NCI-H1436 treated with DMSO at 0.1 percent for 48 hours (cell line): ENCODE measurements around the gene HMGA1.
A peak's percentile ranks its signal among the peaks of the same experiment; 100 is the strongest.
"Not testable (repeated sequence)": the region's sequence is repeated elsewhere in the genome, so short reads cannot be mapped to it uniquely, and the experiment has no call there.

Experiments
- DNase-seq: peaks from one replicate; lab custom pipeline; 2025; lab: John Stamatoyannopoulos, UW

HMGA1 gene

DNA sequence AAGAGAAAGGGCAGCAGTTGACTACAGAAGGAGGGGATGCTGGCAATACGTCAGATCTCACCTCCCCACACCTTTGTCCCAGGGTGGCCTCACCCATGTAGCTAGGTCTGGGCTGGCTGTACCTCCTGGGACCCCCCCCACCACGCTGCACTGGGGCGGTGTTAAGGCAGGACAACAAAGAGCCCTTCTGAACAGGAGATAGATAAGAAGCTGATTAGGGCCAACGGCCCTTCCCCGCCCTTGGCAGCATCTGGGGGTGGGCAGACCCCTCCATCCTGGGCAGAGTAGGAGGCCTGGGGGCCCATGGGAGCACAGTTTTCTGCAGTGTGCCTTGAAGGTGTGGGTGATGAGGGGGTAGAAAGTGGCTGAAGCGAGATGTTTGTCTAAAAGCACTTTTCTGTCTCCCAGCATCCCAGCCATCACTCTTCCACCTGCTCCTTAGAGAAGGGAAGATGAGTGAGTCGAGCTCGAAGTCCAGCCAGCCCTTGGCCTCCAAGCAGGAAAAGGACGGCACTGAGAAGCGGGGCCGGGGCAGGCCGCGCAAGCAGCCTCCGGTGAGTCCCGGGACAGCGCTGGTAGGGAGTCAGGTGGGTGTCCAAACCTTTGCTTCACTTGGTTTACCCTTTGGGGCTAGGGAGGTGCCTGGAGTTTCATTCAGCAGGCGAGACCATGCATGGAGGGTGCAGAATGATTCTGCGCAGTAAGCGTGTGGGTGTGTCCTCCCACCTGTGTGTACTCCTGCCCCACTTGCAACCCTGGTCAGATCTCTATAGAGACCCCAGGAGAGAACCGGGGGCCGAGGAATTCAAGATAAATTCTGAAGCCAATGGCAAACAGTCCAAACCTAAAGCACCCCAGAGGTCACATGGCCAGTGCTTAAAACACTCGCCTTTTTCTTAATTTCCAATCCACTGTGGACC is 3.9 kb downstream of the HMGA1 start:
- DNase-seq, result no peak

DNA sequence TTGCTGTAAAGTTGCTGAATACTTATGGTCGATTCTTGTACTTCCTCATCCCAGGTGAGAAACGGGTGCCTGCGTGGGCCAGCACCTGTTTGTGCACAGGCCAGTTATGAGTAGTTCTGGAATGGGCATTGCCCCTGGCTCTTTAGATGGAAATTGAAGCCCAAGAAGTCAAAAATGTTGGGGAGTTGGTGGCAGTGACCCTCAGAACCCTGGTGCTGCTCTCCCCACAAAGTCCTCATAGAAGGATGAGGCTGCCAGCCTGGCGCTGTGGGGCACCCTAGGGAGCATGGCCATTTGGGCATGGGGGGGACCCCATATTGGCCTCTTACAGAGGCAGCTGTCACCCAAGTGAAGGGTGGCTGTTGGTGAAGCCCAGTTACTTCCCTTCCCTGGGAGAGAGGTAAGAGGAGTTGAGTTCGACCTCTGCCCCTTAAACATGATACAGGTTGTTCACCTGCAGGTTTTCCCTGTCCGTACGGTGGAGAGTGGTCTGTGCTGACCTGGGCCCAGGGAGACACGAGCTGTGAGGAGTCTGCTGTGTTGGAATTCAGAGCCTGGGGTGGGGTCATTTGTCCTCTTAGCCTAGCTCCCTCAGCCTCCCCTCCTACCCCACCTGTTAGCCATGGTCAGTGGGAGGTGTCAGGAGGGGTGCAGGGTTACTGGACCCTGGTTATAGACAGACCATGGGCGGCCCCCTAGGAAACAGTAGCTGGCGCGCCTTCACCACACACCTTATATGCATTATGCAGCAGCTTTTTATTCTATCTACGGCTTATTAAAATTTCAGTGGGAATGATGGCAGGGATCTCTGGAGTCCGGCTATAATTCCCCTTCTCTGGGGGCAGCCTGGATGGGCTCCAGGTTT is 4.9 kb downstream of the HMGA1 start:
- DNase-seq, result no peak

DNA sequence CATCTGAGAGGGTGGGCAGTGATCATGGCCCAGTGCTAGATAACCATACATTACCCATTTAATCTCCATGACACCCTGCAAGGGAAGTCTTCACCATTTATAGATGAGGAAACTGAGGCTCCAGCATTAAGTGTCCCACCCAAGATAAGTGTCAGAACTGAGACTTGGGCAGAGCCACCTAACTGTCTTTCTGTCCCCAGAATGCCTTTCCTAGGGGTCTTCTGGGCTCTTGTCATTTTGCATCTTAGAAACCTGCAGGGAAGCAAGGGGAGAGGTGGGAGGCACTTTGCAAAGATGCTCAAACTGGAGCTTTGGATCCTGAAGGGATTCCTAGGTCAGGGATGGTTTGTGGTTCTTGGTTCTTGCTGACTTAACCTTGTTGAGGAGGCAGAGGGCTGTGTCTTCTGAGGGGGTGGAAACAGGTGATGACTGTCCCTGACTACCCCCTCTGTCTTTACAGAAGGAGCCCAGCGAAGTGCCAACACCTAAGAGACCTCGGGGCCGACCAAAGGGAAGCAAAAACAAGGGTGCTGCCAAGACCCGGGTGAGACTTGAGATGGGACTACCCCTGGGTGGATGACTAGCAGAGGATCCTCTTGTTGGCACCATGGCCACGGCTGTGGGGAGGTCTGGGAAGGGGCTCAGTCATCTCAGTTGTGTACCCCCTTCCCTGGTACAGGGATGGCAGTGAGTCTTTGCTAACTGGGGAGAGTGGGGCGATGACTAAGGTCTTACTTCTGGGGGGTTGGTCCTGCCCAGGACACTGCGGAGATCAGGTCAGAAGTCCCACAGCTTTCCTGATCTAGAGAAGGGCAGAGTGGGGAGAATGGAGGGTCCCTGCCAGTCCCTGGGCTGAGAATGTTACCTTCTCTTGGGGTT is 5.8 kb downstream of the HMGA1 start:
- no peak for DNase-seq

DNA sequence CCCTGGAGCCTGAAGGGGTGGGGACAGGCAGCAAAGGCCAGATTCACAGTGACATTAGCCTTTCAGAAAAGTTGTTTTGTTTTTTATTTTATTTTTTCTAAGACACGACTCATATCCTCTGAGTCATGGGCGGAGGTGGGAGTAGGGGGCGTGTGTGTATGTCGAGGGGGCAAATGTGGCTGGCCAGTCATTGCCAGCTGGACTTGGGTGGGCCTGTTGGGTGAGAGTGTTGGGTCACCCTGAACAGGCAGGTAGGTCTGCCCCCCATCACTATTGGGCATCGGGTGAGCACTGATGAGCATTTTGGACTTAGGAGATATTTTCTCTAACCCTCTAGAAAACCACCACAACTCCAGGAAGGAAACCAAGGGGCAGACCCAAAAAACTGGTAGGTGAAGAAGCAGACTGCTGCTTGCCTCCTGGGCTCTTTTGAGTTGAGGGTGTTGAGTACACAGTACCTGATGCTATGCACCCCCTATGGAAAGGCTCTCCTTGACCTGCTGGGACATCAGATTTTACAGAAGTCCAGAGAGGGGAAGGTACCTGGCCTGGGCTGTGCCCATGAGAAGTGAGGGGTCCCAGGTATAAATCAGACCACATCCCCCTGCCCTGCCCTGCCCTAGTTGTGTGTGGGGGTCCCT is 6.6 kb downstream of the HMGA1 start:
- DNase-seq, result no peak

DNA sequence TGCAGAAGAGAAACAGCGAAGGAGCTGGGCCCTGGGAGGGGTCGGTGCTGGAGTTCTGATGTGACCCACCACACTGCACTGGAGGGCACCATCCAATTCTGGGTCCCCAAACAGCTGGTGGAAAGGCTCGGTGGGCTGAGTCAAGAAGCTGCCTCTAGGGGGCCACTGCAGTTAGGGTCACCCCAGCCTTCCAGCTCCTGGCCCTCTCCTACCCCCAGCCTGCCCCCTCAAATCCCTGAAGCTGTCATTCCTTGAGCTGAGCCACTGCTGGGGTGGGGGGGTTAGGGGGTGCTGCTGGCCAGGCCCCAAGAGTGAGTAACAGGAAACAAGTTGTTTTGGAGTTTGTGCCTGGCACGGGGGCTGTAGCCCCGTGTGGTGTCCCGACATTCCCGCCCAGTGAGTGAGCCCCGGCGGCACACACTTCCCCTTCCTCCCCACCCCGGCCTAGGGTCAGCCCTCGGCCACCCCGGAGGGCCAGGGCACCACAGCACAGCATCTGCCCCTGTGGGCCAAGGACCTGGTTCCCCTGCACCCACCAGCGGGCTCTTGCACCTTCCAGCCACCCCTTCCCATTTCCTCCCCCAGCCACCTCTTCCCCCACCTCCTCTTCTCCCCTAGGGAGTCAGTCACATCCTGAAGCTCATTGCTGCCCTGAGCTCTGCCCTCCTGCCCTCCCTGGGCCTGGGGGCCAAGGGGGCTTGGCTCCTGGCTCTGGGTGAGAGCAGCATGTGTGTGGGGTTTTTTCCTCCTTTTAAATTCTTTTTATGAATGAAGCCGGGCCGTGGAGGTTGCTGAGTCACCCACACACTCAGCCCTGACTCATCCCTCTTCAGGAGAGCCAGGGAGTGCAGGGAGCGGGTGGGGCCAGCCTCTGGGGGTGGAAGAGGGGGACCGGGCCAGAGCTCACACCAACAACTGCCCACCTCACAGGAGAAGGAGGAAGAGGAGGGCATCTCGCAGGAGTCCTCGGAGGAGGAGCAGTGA is 7.5 kb downstream of the HMGA1 start:
- DNase-seq, result no peak

DNA sequence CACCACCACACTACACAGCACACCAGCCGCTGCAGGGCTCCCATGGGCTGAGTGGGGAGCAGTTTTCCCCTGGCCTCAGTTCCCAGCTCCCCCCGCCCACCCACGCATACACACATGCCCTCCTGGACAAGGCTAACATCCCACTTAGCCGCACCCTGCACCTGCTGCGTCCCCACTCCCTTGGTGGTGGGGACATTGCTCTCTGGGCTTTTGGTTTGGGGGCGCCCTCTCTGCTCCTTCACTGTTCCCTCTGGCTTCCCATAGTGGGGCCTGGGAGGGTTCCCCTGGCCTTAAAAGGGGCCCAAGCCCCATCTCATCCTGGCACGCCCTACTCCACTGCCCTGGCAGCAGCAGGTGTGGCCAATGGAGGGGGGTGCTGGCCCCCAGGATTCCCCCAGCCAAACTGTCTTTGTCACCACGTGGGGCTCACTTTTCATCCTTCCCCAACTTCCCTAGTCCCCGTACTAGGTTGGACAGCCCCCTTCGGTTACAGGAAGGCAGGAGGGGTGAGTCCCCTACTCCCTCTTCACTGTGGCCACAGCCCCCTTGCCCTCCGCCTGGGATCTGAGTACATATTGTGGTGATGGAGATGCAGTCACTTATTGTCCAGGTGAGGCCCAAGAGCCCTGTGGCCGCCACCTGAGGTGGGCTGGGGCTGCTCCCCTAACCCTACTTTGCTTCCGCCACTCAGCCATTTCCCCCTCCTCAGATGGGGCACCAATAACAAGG is 8.5 kb downstream of the HMGA1 start:
- DNase-seq, result not testable (repeated sequence)

DNA sequence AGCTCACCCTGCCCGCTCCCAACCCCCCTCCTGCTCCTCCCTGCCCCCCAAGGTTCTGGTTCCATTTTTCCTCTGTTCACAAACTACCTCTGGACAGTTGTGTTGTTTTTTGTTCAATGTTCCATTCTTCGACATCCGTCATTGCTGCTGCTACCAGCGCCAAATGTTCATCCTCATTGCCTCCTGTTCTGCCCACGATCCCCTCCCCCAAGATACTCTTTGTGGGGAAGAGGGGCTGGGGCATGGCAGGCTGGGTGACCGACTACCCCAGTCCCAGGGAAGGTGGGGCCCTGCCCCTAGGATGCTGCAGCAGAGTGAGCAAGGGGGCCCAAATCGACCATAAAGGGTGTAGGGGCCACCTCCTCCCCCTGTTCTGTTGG is 9.1 kb downstream of the HMGA1 start:
- not testable (repeated sequence) for DNase-seq

DNA sequence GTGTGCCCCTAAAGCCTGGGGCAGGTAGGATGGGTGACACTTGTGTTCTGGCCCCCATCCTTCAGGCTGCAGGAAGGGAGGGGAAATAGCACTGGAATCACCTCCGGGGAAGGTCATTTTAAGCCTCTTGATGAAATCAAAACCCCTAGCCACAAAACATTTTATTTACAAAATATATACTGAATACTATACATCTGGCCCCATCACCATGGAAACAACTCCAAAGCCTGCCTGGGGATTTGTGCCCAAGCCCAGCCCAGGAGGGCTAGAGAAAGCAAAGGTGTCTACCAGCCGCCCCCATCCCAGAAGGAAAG is 9.5 kb downstream of the HMGA1 start:
- DNase-seq, result no peak

DNA sequence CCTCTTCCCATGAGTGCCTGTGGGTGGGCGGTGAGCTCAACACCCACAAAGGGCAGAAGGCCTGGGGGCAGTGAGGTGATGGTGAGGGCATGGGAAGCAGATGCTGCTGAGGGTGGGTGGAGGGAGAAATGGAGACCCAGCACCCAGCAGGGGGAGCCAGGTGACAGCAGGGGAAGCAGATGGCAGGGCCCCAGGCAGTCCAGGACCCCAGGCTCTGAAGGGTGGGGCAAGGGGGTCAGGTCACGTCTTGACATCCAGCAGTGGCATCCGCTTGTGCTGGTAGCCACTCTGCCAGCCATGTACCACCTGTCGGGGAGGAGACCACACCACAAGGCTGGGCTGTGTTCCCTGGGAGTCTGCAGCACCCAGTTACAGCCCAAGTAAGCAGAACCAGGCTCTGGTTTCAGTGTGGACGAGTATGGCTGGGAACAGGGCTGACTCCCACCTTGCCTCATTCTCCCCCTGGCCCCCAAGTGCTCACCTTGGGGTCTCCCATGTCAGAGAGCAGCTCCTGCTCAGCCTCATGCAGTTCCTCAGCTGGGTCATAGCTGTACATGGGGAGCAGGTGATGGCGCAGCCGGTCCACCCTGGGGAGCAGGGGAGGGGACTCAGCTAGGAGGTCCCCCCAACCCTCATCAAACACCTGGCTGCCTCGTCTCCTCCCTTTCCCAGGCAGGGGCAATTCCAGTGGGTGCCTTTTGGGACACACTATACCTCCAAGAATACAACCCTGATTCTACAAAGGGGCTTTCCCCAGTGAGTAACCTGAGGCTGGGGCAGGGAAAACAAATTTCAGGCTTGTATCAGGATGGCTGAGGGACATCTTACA is 10.1 kb downstream of the HMGA1 start:
- DNase-seq, result no peak

DNA sequence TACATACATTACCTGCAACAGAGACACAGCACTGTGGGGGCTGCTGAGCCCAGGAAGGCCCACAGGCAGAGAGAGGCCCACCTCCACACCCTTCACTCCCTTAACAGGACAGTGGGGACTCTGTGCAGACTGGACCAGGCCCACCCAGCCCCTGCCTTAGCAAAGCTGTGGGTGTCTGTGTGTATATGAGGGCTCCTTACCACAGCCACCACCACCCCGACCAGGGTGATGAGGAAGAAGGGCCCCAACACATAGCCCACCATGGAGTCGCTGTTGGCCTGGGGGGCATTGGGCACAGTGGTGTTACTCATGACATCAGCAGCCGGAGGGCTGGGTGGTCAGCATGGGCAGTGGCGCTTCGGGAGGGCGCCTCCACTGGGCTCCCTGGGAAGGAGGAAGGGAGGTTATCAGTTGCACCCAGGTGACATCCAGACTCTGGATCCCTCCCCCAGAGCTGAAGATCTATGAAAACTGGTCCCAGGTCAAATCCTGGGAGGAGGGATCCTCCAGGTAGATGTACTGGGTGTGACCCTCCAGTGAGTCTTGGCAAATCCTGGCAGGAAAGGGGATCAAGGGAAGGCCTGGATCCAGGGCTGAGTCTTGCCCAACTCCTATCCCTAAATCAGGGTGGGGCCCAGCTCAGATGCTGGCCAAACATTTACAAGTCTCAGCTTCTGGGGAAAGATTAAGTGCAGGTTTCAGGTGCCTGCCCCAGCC is 11.0 kb downstream of the HMGA1 start:
- no peak for DNase-seq

DNA sequence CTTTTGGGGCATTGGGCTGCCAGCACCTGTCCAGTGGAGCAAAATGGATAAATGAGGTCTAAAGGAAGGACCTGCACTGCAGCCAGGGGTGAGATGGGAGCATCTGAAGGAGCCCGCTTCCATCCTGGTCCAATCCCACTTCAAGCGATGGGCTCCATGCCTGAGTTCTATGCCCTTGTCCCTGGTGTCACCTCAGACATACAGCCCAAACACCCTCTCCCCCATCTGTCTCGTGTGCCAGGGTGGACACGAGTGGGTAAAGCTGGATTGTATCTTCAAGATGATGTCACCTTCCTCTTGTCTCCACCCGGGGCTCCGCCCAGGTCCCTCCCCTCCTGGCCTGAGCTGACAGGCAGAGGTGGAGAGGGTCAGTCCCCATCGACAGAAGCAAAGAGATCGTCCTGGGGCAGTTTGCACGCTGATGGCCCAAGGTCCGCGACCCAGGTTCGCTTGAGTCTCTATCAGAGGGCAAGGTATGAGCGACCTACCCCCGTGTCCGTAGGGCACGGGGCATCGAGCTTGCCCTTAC is 11.6 kb downstream of the HMGA1 start:
- no peak for DNase-seq

DNA sequence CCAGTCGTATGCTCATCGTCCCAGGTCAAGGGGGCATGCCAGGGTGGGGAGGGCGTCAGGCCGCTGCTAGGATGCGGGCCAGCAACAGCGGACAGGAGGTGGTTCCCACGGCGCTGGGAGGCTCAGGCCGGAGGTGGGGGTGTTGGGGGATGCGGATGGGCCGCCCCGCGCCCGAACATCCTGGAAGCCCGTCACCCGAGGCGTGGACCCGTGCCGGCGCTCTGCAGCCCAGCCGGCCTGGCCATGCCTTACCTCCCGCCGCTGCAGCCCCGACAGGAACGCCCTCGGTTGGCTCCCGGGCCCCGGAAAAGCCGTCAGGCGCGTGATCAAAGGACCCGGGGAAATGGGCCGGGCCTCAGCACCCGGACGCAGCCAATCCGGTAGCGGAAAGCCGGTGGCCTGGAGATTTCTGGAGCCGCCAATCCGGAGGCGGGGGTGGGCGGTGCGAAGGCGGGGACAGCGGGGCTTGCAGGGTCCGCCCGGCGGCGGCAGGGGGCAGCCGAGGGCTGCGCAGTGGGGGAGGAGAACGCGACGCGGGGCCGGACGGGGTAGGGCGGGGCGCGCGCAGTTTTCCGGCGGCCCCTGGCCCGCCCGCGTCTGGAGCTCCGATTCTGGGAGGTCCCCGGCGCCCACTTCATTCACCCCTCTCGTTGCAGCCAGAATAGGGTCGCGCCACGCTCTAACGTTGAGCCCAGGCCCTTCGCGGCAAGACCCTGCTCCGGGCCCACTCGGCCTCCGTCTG is 12.2 kb downstream of the HMGA1 start, which contains the start of gene SMIM29:
Gene SMIM29 (minus strand): TSS at position 280 of the 742 bp plus-strand sequence. CDS start 1,215 bp downstream, outside the sequence.
- peak; percentile 45 for DNase-seq

DNA sequence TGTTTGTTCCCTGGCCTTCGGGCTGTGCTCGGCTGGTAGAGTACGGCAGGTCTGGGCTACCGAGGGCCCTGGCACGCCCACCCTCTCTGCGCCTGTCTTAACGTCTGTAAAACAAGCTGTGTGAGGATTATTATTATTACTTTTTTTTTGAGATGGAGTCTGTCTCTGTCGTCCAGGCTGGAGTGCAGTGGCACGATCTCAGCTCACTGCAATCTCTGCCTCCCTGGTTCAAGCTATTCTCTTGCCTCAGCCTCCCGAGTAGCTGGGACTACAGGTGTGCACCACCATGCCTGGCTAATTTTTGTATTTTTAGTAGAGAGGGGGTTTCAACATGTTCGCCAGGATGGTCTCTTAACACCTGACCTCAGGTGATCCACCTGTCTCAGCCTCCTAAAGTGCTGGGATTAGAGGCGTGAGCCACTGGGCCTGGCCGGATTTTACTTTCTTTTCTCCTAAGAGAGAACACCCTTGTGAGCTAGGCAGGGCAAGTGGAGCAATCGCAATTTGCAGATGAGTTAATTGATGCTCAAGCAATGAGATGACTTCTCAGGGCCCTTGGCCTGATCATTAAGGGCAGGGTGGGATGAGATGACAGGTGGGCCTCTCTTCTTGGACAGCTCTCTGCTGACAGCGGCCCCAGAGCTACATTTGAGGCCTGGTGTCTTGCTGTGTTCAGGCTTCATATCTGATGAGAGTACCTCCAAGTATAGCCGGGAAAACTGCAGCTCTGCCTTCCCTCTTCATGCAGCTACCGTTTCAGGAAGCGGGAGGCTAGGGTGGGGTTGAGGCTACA is 13.0 kb downstream of the HMGA1 start:
- DNase-seq, result no peak

DNA sequence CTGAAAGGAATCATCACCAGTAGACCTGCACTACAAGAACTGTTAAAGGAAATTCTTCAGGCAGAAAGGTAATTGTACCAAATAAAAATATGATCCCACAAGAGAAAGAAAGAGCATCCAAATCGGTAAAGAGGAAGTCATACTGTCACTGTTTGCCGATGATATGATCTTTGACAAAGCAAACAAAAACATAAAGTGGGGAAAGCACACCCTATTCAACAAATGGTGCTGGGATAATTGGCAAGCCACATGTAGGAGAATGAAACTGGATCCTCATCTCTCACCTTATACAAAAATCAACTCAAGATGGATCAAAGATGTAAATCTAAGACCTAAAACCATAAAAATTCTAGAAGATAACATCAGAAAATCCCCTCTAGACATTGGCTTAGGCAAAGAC is 15.7 kb downstream of the HMGA1 start:
- DNase-seq, result not testable (repeated sequence)

DNA sequence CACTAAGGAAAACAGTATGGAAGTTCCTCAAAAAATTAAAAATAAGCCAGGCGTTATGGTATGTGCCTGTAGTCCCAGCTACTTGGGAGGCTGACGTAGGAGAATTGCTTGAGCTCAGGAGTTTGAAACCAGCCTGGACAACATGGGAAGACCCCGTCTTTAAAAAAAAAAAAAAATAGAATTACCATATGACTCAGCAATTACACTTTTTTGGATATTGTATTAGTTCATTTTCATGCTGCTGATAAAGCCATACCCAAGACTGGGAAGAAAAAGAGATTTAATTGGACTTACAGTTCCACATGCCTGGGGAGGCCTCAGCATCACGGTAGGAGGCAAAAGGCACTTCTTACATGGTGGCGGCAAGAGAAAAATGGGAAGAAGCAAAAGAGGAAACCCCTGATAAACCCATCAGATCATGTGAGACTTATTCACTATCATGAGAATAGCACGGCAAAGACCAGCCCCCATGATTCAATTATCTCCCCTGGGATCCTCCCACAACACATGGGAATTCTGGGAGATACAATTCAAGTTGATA is 22.9 kb downstream of the HMGA1 start:
- no peak for DNase-seq
